Body of pancreas (tissue), 4 donors: Measurements from ENCODE around the gene ZNF423.

ENCODE experiments used
- CTCF ChIP-seq, 7 experiments: fragments of 450-650 bp in 4 of 7; fragments of 200-600 bp in 3 of 7; sonication (generic) in 3 of 7; IDR thresholded peaks; one replicate each; pipeline ENCODE4 v1.5.1; 2016 to 2019; ENCODE audit warnings: antibody characterized with exemption in 7 of 7
- POLR2A ChIP-seq, 3 donors: fragments of 450-650 bp; IDR thresholded peaks; one replicate each; pipeline ENCODE4 v1.6.1; 2016; ENCODE audit warnings: antibody characterized with exemption in 3 of 3, mild to moderate bottlenecking in 2 of 3

- TF ChIP-seq CTCF (IDR thresholded peaks at IDR 0.05) (no peak), POLR2A (IDR thresholded peaks at IDR 0.05) (no peak)
Observed at GRCh38 chr16:49473773-49474172, 382.1 kb downstream of the ZNF423 start.
